ENCODE measurements around the gene ATG13.
"Not testable (repeated sequence)": the region's sequence is repeated elsewhere in the genome, so short reads cannot be mapped to it uniquely, and the experiment has no call there.

ATG13 gene

DNA sequence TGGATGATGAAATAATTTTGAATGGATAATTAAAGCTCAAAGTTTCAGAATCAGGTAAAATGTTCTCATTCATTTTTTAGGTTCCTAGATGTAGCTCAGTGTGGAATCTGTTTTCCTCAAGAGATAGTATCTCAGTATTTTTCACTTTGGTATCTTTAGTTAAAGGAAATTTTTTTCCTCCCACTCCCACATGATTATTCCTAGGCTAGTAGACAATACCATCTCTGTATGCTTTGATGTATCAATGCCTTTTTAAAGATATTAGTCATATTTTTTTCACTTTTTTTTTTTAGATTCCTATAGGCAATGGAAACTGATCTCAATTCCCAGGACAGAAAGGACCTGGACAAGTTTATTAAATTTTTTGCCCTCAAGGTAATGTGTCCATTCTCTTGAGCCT is 26.6 kb downstream of the ATG13 start:
- no peak for DNase-seq

- peak in 9 of 14 donors; percentile 27 to 56 (median 45) for DNase-seq
Observed at GRCh38 chr11:46649180-46649738, 31.9 kb downstream of the ATG13 start.

DNA sequence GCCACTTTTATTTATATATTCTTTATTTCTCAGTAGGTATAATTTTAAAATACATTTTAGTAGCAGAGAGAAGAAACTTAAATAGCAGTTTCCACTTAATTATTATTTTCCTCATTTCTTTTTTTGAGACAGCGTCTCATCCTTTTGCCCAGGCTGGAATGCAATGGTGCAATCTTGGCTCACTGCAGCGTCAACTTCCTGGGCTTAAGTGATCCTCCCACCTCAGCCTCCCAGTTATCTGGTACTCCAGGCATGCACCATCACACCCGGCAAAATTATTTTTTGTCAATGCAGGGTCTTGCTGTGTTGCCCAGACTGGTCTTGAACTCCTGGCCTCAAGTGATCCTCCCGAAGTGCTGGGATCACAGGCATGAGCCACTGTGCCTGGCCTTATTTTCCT is 38.3 kb downstream of the ATG13 start:
- DNase-seq, result no peak

DNA sequence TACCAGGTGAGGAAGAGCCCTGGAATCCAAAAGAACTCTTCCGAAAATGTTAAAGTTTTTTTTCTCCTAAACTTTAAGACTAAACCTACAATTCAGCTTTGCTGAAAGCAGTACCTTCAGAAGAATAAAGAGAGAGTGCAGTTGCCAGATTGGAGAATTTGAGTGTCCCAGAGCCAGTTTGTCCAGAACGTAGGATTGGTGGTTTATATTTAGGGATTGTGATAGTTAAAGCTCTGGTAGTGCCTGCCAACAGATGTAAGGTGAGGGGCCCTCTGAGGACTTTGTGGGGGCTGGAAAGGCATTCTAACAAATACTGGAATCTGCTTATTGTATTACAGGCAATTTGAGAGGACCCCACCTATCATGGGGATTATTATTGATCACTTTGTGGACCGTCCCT is 39.8 kb downstream of the ATG13 start:
- DNase-seq, result no peak

DNA sequence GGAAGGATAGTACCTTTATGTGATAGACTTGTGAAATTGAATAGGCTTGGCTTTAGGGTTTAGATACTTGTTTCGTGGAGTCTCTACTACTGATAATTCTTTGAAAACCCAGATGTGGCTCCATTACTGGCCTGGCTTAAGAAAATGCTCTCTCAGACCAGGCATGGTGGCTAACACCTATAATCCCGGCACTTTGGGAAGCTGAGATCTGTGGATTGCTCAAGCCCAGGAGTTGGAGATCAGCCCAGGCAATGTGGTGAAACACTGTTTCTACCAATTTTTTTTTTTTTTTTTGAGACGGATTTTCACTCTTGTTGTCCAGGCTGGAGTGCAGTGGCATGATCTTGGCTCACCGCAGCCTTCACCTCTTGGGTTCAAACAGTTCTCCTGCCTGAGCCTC is 40.9 kb downstream of the ATG13 start:
- DNase-seq, result no peak

- peak in 1 of 14 donors; percentile 26 for DNase-seq
Observed at GRCh38 chr11:46659908-46660307, 42.6 kb downstream of the ATG13 start.

GRCh38 chr11:46661836-46662235 is 44.5 kb downstream of the ATG13 start:
- no peak for DNase-seq

DNA sequence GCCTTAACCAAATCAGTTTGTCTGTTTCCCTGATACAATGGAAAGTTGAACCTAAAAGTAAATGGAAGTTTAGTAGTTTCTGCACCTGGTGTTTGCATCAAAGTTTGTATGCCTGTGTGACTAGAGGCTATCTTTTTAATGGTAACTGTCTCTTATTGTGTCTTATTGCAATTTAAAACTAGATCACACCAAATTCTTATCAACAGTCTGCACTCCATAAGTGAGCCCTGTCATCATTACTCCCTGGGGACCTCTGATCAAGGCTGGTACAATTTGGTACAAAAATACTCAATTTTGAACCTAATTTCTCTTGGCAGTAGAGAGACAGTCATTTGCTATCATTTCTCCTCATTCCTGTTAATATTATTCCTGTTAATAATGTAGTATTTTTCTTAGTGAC is 45.0 kb downstream of the ATG13 start:
- DNase-seq, result no peak

DNA sequence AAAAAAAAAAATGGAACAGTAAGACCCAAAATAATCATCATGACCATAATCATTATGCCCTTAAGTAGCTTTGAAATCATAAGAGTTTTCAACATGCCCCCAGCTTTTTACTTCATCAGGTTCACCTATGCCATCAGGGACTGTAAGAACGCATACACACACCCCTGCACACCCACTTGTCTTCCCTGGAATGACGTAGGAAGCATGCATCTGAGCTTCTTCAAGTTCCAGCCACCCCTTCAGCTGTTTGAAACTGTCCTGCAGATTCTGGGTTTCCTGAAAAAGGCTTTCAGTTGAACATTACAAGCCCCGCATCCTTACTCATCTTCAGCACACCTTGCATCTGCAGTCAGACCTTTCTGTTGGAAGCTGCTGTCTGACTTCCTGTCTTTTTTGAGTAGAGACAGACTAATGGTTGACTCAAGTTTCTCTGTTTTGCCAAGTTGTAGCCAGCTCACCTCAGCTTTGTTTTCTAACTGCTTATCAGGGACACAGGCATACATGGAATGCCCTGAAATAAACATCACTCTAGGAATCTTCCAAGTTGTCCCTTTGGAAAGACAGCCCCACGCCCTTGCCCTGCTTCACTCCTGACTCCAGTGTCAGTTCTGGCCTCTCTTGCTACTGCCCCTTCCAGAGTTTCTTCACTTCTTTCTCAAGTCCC is 46.1 kb downstream of the ATG13 start:
- no peak for DNase-seq

GRCh38 chr11:46664612-46665011 is 47.3 kb downstream of the ATG13 start:
- no peak for DNase-seq

- no peak for DNase-seq
Observed at GRCh38 chr11:46665356-46665755, 48.0 kb downstream of the ATG13 start.

- no peak for DNase-seq
Observed at GRCh38 chr11:46666516-46666915, 49.2 kb downstream of the ATG13 start.

DNA sequence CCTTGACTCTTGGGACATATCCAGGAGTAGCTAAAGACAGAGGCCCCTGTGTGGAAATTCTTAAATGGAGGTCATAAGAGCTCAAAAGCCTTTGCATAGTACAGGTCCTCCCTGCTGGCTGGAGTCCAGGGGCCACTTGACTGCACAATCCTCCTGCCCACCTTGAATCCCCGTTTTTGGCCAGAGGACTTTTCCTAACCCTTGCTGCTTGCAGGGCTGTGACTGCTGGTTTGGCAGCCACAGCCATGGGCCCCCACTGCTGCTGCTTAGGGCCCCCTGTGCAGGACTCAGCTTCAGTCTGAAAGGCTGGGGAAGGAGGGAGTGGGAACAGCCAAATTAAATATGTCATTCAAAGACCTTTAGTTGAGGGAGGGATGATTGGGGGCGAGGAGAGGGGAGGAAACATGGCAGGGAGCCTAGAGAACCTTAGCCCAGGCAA is 49.7 kb downstream of the ATG13 start:
- DNase-seq, result peak in 1 of 14 donors; percentile 36

GRCh38 chr11:46668480-46669085 is 51.2 kb downstream of the ATG13 start:
- DNase-seq, result no peak

GRCh38 chr11:46669711-46670139 is 52.4 kb downstream of the ATG13 start:
- DNase-seq, result no peak

DNA sequence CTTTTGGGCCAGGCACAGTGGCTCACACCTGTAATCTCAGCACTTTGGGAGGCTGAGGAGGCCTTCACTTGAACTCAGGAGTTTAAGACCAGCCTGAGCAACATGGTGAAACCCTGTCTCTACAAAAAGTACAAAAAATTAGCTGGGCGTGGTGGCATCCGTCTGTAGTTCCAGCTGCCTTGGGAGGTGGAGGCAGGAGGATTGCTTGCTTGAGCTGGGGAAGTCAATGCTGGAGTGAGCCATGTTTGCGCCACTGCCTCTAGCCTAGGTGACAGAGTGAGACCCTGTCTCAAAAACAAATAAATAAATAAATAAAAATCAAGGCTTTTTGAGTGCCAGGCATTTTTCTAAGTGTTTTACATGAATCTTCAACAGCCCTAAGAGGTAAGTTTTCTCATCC is 53.2 kb downstream of the ATG13 start:
- not testable (repeated sequence) for DNase-seq

DNA sequence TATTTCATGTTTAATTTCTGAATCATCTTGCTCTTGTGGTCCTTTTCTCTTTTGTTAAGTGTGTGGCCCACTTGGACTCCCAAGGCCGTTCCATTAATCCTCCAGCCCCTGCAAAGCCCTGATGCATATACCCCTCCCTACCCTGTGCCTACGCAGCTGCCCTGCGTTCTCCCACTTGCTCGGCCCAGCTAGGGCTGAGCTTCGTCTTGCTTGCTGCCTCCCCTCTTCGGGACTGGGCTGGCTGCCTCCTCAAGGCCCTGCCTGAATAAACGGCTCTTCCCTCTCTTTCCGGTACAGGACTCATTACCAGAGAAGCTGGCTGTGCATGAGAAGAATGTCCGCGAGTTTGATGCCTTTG is 54.6 kb downstream of the ATG13 start:
- DNase-seq, result no peak

GRCh38 chr11:46672381-46672839 is 55.1 kb downstream of the ATG13 start:
- no peak for DNase-seq

DNA sequence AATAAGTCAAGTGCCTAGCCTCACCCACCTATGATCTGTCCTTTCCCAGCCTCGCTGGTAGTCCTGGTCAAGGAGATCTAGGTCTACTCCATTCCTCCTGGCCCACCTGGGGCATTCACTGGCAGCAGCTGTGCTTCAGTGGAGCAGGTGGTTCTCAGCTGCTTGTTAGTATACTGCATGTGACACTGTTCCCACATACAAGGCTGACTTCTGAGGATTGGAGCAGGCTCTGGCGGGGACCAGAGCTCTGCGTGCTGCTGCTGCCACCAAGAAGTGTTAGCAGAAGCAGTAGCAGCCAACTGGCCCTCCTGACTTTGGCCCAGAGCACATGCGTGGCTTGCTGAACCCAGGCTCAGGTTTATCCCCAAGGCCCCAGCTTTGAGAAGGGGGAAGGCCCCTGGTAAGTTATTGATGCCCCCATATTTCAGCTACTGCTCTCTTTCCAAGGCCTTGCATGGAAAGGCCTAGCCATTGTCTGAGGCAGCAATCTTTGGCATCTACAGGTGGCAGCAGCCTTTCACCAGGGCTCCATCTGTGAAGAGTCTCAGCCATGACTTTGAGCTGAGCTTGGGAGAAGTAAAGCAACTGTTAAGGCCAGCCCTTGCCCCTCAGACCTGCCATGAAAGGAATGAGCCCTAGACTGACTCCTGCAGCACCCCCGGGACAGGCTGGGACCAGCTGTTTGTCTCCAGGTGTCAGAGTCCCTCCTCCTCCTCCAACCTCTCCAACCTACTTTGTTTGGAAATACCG is 56.5 kb downstream of the ATG13 start:
- no peak for DNase-seq

GRCh38 chr11:46674463-46675287 is 57.3 kb downstream of the ATG13 start:
- DNase-seq, result no peak

- DNase-seq, result peak in 8 of 14 donors; percentile 43 to 74 (median 48)
Observed at GRCh38 chr11:46675288-46675851, 58.0 kb downstream of the ATG13 start.

- DNase-seq, result no peak
Observed at GRCh38 chr11:46675949-46676348, 58.6 kb downstream of the ATG13 start.
